ENCODE measurements around the gene CADPS.

Gene CADPS

DNA sequence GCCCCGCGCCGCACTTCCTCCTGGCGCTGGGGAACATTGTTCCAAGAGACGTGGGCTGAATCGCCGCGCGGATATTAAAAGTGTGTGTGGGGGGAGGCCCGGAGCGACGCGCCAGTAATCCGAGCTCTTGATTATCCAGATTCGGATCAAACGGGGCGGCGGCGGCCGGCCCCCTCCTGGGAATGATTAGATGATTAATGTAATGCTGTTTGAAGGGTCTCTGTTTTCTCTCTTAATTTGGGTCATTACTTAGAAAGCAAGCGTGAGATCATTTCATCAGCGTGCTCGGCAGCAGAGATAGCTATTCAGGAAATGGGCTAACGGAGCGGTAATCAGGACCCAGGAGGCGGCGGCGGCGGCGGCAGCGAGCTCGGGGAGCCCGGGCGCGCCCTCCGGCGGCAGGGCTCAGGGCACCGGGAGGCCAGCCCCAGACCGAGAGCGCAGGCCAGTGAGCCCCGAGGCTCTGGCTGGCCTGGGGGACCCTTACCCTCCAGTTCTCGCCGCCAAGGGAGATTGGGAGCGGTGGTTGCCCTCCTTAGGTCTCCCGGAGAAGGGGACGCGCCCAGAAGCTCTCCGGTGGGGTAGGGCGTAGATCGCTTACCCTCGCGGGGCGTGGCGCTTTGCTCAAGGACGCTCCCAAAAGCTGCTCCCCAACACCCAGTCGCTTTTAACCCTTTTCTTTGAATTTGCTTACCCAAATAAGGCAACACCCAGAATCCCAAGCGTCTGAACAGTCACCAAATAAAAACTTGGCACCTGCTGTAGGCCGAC is 506.3 kb downstream of the CADPS start:
- no peak for DNase-seq

DNA sequence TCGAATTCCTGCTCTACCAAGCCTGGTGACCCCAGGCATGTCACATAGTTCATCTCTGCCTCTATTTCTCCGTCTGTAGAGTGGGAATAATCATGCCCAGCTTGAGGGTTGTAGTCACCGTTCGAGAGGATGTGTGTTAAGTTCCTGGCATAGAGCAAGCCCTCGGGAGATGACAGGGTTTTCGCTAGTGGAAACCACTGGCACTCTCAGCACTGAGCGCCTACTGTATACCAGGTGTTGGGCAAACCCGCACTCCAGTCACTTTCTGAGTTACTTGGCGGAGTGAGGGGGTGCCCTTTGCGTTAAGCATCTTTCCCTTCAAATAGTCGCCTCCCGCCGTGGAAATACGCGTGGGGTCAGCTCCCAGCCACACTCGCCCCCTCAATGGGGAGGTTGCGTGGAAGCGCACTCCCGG is 506.9 kb downstream of the CADPS start:
- DNase-seq = no peak

DNA sequence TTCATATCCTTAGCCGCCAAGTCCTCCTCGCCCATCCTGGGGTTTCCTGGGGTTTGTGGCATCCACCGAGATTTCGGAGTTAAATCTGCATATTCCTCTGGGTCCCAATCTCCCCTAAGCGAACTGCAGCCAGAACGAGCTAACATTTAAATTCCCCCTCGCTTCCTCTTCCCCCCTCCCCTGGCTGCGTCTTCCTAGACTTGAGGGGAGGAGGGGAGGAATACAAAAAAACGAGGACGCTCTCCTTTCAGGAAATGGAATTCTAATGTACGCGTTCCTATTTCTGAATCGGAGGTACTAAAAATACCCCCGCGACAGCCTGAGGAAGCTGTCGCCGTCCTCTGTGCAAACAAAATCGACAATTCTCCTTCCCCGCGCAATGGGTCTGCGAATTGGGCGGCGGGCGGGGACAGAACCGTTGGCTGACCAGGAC is 507.4 kb downstream of the CADPS start:
- DNase-seq = no peak

DNA sequence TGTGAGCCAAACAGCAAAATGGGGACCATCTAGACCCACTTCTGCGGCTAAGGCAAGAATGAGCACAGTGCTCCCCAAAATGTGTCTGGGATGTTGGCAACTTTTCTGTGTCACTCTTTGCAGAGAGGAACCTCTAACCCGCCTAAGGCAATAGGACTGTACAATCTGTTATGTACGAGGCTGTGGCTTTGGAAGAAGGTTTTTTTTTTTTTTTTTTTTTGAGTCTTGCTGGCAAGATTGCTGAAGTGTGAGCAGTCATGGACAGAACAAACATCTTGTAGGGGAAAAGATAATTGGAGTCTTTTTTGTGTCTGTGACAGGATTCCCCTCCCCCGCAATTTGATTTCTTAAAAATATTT is 509.1 kb downstream of the CADPS start:
- no peak for DNase-seq

DNA sequence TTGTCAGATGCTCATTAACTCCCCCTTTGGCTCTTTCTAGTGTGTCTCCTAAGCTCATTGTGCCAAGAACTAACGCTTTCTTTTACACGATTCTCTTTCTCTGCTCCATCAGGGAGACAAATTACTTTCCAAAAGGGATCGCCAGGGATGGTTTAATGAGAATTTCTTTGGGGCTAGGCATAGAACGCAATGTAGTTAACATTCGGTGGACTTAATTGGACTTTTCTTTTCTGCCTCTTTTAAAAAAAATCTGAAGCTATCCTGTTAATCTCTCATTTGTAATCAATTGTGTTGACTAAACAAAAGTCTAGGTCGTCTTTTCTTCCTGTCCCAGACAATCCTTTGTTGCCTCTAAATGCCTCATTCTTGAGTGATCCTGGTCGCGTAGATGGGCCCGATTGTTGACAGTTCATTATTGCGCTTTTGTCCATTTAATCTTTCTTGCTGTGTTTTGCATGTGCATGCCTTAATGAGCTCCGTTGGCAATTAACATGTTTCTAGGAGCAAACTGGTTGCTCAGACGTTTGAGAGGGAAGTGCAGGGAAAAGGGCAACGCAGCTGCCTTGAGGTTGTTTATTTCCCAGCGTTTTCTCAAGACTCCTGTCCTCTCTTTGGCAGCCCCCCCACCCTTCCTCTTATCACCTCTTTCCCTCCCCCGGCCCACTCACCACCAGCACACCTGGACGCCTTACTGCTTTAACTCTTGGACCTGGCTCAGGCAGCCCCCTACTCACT is 509.7 kb downstream of the CADPS start:
- no peak for DNase-seq

DNA sequence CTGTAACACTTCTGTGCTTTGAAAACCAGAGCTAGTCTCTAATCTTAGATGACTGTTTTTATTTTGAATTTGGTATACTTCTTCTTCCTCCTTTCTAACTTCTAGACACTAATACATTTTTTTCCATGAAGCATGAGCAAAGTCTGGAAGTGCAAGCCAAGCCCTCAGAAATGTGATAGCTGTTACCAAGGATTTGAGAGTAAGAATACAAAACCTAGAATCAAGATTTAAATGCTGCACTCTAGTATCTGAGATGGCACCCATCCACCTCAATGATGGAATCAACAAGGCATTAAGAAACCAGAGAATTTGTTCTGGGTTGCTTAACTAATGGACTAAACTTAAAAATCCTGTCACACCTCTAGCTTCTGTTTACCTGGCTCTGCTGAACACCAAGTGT is 511.0 kb downstream of the CADPS start:
- DNase-seq = no peak

DNA sequence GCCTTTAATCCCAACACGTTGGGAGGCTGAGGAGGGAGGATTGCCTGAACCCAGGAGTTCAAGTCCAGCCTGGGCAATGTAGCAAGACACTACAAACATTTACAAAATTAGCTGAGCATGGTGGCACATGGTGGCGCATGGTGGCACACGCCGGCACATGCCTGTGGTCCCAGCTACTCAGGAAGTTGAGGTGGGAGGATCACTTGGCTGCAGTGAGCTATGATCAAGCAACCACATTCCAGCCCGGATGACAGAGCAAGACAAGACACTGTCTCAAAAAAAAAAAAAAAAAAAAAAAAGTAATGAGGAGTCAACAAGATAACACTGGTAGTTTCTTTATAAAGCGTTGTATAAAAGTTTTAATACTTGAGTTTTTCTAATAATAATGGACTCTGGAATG is 511.9 kb downstream of the CADPS start:
- DNase-seq = no peak

DNA sequence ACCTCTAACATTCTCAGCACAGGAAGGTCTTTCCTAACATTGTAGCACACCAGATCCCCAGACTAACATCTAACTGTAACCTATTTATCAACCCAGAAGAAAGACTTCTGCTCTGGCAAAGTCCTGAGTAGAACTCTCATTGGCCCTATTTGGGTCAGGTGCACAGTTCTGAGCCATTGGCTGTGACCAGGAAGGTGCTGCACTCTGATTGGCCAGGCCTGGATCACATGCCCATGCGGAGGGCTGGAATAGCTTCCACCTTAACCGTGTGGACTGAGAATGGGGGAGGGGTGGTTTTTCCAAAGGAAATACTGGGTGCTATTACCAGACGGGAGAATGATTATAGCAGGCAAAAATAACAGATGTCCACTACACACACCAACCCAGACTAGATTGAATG is 513.4 kb downstream of the CADPS start:
- DNase-seq = no peak

DNA sequence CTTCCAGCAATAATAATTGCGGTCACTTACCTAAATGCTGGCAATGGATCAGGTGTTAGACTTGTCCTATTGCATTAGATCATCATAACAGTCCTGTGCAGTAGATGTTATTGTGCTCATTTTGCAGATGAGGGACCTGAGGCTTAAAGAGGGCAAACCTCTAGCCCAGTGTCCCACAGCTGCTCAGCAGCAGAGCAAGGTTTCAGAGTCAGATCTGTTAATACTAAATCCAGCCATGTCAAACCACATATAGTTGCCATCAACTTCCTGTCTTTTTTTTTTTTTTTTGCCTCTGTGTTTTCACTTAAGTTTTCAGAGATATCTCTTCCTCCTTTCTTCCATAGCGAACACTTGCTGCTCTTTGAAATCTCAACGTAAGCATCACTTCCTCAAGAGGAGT is 514.0 kb downstream of the CADPS start:
- no peak for DNase-seq

DNA sequence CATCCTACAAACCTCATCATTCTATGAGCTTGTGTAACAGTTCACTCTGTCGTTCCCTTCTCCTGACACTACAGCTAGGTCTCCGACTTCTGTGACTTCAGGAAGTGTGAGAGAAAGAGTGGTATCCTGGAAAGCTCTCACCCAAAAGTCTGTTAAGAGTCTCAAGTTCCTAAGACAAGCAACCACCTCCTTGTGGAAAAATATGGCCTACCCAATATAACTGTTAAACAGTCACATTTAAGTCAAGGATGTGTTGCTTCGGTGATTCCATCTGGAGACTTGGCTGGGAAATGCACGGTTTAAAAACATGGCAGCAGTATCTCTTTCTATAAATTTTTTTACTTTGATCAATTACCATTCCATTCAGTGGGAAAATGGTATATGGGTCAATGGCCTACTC is 515.7 kb downstream of the CADPS start:
- DNase-seq = no peak

DNA sequence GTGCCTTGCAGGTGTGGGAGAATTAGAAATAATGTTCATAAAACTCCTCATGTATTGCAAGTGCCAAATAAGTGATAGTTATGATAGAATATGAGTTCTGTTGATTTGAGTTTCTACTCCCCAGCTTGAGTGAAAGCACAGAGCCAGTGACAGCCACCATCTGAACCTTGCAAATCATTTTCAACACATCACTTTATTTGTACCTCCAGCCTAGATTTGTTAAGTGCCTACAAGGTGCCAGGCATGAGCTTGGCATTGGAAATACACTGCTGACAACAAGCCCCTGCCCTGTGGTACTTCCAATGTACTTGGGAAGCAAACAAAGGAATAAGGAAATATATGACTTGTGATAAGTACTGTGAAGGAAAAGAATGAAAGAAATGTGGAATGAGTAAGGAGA is 518.9 kb downstream of the CADPS start:
- no peak for DNase-seq

DNA sequence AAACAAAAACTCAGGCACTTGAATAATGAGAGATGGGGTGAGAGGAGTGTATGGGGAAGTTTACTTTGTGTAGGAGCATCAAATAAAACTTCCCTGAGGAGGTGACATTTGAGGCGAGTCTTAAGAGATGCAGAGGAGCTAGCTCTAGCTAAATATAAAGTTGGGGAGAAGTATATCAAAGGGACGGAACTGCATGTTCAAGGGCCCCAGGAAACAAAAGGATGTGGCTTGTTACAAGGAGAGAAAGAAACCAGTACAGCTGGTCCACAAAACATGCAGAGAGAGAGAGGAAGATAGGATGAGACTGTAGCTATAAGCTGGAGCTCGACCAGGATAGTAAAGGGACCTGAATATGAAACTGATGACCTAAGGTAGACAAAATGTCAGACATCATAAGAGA is 519.5 kb downstream of the CADPS start:
- DNase-seq = no peak

Data from activated CD4-positive, alpha-beta T cell treated with anti-CD3 and anti-CD28 coated beads, Interleukin-2, amount 50 U/mL, for 1 hour (primary cell).